Measurements from ENCODE around the gene TCF4. TPM values are rescaled to one million over a fixed set of nuclear protein-coding genes. Genes with fewer than 3 reads are reported as not detected.

TCF4 gene
- total RNA-seq, 5 donors from 2014 or later (not counting 1 experiment from before 2014, with no cell fraction given), result 2.6 to 11.0 (median 6.6) TPM

DNA sequence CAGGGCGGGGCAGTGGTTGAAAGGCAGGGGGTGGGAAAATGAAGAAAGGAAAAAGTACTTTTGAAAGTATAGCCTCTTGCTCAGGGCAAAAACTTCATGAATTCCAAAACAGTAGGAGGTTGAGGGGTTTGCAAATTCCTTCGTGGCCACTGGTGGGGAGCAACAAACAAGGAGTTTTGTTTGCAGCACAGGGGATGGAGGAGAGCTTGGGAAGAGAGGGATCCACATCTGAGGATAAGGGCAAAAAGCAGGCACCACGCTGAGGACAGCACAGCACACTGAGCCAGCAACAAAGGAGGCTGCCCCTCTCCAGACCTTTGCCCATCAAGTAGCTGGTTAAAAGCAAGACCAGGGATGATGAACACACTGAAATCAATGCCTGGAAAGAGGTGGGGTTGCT, 148.9 kb downstream of the TCF4 start:
- Mint-ChIP-seq H3K27ac (no peak overlapping the region), H3K4me3 (no peak overlapping the region), H3K36me3 (no peaks in the 10 kb centered on the region), H3K4me1 (peaks cover 0 to 3% (median 0%) of the 10 kb centered on the region in 3 donors), H3K27me3 (peaks cover 0 to 4% of the 10 kb centered on the region in 2 donors), H3K9me3 (no peaks in the 10 kb centered on the region)
- no peaks in the 10 kb centered on the region for H3K36me3 ChIP-seq (ENCODE audit: control insufficient read depth in 2 of 2, extremely low read depth in 1 of 2, insufficient read depth in 1 of 2, low read length in 1 of 2)
- CTCF ChIA-PET, result no interaction called here
- POLR2A ChIA-PET, result no interaction called here
- WGBS (ENCODE audit: insufficient coverage), result 70% methylated on average over 3 of the region's 3 CpGs
- no peaks in the 10 kb centered on the region for H3K4me1 ChIP-seq (ENCODE audit: control insufficient read depth in 1 of 2, extremely low read depth in 1 of 2, insufficient read depth in 2 of 2, low read length in 2 of 2)
- no peaks in the 10 kb centered on the region for H3K9me3 ChIP-seq
- no peaks in the 10 kb centered on the region for H3K27me3 ChIP-seq (replicated peaks in 1 of 2; ENCODE audit: control insufficient read depth in 2 of 2, extremely low read depth in 1 of 2, insufficient read depth in 2 of 2, low read length in 1 of 2)
- DNase-seq (no peak), ATAC-seq (replicated peaks in 1 of 4) (no peak)
- no peak overlapping the region for H3K4me3 ChIP-seq (ENCODE audit: control insufficient read depth in 1 of 2, extremely low read depth in 1 of 2, low read length in 1 of 2)
- H3K27ac ChIP-seq (ENCODE audit: low read length), result no peak overlapping the region

GRCh38 chr18:55435592-55435991, 152.4 kb downstream of the TCF4 start:
- H3K27ac ChIP-seq (ENCODE audit: low read length), result no peak overlapping the region
- POLR2A ChIA-PET, result no interaction called here
- CTCF ChIA-PET, result interaction anchor here in 1 of 2 donors (0.8 kb wide), 1 partner anchor 95 kb away, joined by 3 read pairs; no protein-coding TSS in a partner anchor
- H3K27me3 Mint-ChIP-seq, result no peaks in the 10 kb centered on the region
- H3K9me3 Mint-ChIP-seq, result no peaks in the 10 kb centered on the region
- H3K27ac Mint-ChIP-seq, result no peak overlapping the region
- WGBS (ENCODE audit: insufficient coverage), result 90% methylated on average over 1 of the region's 1 CpG
- H3K4me1 ChIP-seq (ENCODE audit: control insufficient read depth in 1 of 2, extremely low read depth in 1 of 2, insufficient read depth in 2 of 2, low read length in 2 of 2), result no peaks in the 10 kb centered on the region
- no peaks in the 10 kb centered on the region for H3K9me3 ChIP-seq
- DNase-seq (no peak), ATAC-seq (replicated peaks in 1 of 4) (no peak)
- H3K36me3 ChIP-seq (ENCODE audit: control insufficient read depth in 2 of 2, extremely low read depth in 1 of 2, insufficient read depth in 1 of 2, low read length in 1 of 2), result no peaks in the 10 kb centered on the region
- no peak overlapping the region for H3K4me3 ChIP-seq (ENCODE audit: control insufficient read depth in 1 of 2, extremely low read depth in 1 of 2, low read length in 1 of 2)
- H3K4me3 Mint-ChIP-seq, result no peak overlapping the region
- no peaks in the 10 kb centered on the region for H3K27me3 ChIP-seq (replicated peaks in 1 of 2; ENCODE audit: control insufficient read depth in 2 of 2, extremely low read depth in 1 of 2, insufficient read depth in 2 of 2, low read length in 1 of 2)
- peaks cover 0 to 3% (median 0%) of the 10 kb centered on the region in 3 donors for H3K4me1 Mint-ChIP-seq
- no peaks in the 10 kb centered on the region for H3K36me3 Mint-ChIP-seq

DNA sequence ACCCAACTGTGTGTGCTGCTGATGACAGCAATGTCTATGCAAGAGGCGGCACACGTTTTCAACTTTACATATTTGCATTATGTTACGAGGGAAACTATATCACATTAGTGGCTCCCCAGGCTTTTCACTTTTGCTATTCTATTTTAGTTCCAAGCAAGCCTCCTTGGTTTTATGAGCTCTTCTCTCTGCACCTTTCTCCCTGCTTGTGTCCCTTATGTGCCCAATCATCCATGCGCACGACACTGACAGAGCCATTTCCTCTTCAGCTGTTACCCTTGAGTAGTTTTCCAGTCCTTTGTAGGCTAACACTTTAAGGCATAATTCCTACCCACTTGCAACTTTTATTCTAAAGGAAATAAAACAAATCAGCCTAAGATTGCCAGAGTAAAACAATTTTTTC, 154.3 kb downstream of the TCF4 start:
- H3K27me3 ChIP-seq (replicated peaks in 1 of 2; ENCODE audit: control insufficient read depth in 2 of 2, extremely low read depth in 1 of 2, insufficient read depth in 2 of 2, low read length in 1 of 2), result no peaks in the 10 kb centered on the region
- ATAC-seq (replicated peaks in 1 of 4), result no peak
- CTCF ChIA-PET, result no interaction called here
- no peaks in the 10 kb centered on the region for H3K4me1 ChIP-seq (ENCODE audit: control insufficient read depth in 1 of 2, extremely low read depth in 1 of 2, insufficient read depth in 2 of 2, low read length in 2 of 2)
- H3K9me3 Mint-ChIP-seq, result no peaks in the 10 kb centered on the region
- WGBS (ENCODE audit: insufficient coverage), result 91% methylated on average over 5 of the region's 5 CpGs
- H3K9me3 ChIP-seq, result no peaks in the 10 kb centered on the region
- POLR2A ChIA-PET, result no interaction called here
- no peaks in the 10 kb centered on the region for H3K36me3 Mint-ChIP-seq
- no peaks in the 10 kb centered on the region for H3K27me3 Mint-ChIP-seq
- no peak overlapping the region for H3K27ac ChIP-seq (ENCODE audit: low read length)
- no peak for DNase-seq
- H3K4me3 ChIP-seq (ENCODE audit: control insufficient read depth in 1 of 2, extremely low read depth in 1 of 2, low read length in 1 of 2), result no peak overlapping the region
- no peak overlapping the region for H3K27ac Mint-ChIP-seq
- no peak overlapping the region for H3K4me3 Mint-ChIP-seq
- H3K36me3 ChIP-seq (ENCODE audit: control insufficient read depth in 2 of 2, extremely low read depth in 1 of 2, insufficient read depth in 1 of 2, low read length in 1 of 2), result no peaks in the 10 kb centered on the region
- no peaks in the 10 kb centered on the region for H3K4me1 Mint-ChIP-seq

DNA sequence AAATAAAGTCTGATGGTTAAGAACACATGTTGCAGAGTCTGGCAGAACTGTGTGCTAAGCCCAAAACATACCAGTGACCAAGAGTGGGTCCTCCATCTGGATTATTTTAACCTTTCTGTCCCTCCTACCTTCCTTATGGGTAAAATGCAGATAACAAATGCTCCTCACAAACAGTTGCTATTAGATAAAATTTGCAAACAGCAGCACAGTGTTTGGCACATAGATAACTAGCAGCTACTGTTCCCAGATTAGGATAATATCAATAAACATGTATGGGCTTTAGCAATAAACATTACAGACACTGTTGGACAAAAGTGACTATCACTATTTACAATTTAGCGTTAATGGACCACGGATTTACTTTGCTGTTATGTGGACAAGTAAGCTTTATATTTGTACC, 154.9 kb downstream of the TCF4 start:
- no peaks in the 10 kb centered on the region for H3K27me3 Mint-ChIP-seq
- H3K27ac Mint-ChIP-seq, result no peak overlapping the region
- Histone ChIP-seq H3K27me3 (replicated peaks in 1 of 2; ENCODE audit: control insufficient read depth in 2 of 2, extremely low read depth in 1 of 2, insufficient read depth in 2 of 2, low read length in 1 of 2) (no peaks in the 10 kb centered on the region), H3K9me3 (no peaks in the 10 kb centered on the region), H3K27ac (ENCODE audit: low read length) (no peak overlapping the region), H3K4me3 (ENCODE audit: control insufficient read depth in 1 of 2, extremely low read depth in 1 of 2, low read length in 1 of 2) (no peak overlapping the region), H3K4me1 (ENCODE audit: control insufficient read depth in 1 of 2, extremely low read depth in 1 of 2, insufficient read depth in 2 of 2, low read length in 2 of 2) (no peaks in the 10 kb centered on the region), H3K36me3 (ENCODE audit: control insufficient read depth in 2 of 2, extremely low read depth in 1 of 2, insufficient read depth in 1 of 2, low read length in 1 of 2) (no peaks in the 10 kb centered on the region)
- no peaks in the 10 kb centered on the region for H3K4me1 Mint-ChIP-seq
- ChIA-PET CTCF (no interaction called here), POLR2A (no interaction called here)
- no peaks in the 10 kb centered on the region for H3K36me3 Mint-ChIP-seq
- no CpG with 5 or more reads among the region's 2 CpGs for WGBS (ENCODE audit: insufficient coverage)
- no peaks in the 10 kb centered on the region for H3K9me3 Mint-ChIP-seq
- ATAC-seq (replicated peaks in 1 of 4) (no peak), DNase-seq (no peak)
- no peak overlapping the region for H3K4me3 Mint-ChIP-seq

DNA sequence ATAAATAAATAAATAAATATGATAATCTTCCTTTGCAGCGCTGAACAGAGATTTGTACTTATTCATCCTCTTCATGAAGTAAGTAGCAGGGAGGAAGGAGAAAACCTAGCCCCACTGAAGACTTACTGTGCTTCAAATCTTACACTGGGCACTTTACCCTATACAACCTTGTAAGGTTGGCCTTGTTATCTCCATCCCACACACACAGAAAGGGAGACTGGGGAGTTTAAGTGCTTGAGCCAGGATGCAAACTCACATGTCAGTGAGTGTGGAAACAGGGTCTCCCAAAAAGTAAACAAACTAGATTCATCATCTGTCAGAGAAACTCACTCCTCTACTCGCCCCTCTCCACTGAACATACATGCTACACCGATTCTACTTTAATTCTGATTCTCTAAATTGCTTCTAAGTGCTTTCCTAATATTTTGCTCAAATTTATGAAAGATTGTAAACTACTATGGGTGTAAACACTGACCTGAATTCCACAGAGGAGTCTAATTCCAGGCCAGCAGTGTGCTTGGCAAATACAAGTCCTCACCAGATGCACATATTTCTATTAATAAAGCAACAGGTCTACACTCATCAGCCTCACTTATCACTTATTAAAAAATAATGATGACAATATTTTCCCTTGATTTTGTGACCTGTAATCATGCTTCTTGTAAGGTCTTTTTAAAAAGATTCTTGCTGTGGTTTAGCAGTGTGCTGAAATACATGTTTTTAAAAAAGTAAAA, 155.5 kb downstream of the TCF4 start:
- H3K4me3 ChIP-seq (ENCODE audit: control insufficient read depth in 1 of 2, extremely low read depth in 1 of 2, low read length in 1 of 2), result no peak overlapping the region
- no peaks in the 10 kb centered on the region for H3K27me3 ChIP-seq (replicated peaks in 1 of 2; ENCODE audit: control insufficient read depth in 2 of 2, extremely low read depth in 1 of 2, insufficient read depth in 2 of 2, low read length in 1 of 2)
- ChIA-PET CTCF (no interaction called here), POLR2A (no interaction called here)
- no peaks in the 10 kb centered on the region for H3K4me1 ChIP-seq (ENCODE audit: control insufficient read depth in 1 of 2, extremely low read depth in 1 of 2, insufficient read depth in 2 of 2, low read length in 2 of 2)
- DNase-seq (no peak), ATAC-seq (replicated peaks in 1 of 4) (no peak)
- H3K27ac ChIP-seq (ENCODE audit: low read length), result no peak overlapping the region
- Mint-ChIP-seq H3K4me1 (no peaks in the 10 kb centered on the region), H3K36me3 (no peaks in the 10 kb centered on the region), H3K9me3 (no peaks in the 10 kb centered on the region), H3K27ac (no peak overlapping the region), H3K27me3 (no peaks in the 10 kb centered on the region), H3K4me3 (no peak overlapping the region)
- no peaks in the 10 kb centered on the region for H3K9me3 ChIP-seq
- WGBS (ENCODE audit: insufficient coverage), result no CpG with 5 or more reads among the region's 3 CpGs
- no peaks in the 10 kb centered on the region for H3K36me3 ChIP-seq (ENCODE audit: control insufficient read depth in 2 of 2, extremely low read depth in 1 of 2, insufficient read depth in 1 of 2, low read length in 1 of 2)

- no CpG with 5 or more reads among the region's 2 CpGs for WGBS (ENCODE audit: insufficient coverage)
- Mint-ChIP-seq H3K27ac (no peak overlapping the region), H3K9me3 (no peaks in the 10 kb centered on the region), H3K27me3 (peaks cover 0 to 1% of the 10 kb centered on the region in 2 donors), H3K4me3 (no peak overlapping the region), H3K36me3 (no peaks in the 10 kb centered on the region), H3K4me1 (no peaks in the 10 kb centered on the region)
- ChIA-PET CTCF (no interaction called here), POLR2A (no interaction called here)
- Histone ChIP-seq H3K27ac (ENCODE audit: low read length) (no peak overlapping the region), H3K4me3 (ENCODE audit: control insufficient read depth in 1 of 2, extremely low read depth in 1 of 2, low read length in 1 of 2) (no peak overlapping the region), H3K9me3 (no peaks in the 10 kb centered on the region), H3K27me3 (replicated peaks in 1 of 2; ENCODE audit: control insufficient read depth in 2 of 2, extremely low read depth in 1 of 2, insufficient read depth in 2 of 2, low read length in 1 of 2) (no peaks in the 10 kb centered on the region), H3K36me3 (ENCODE audit: control insufficient read depth in 2 of 2, extremely low read depth in 1 of 2, insufficient read depth in 1 of 2, low read length in 1 of 2) (no peaks in the 10 kb centered on the region), H3K4me1 (ENCODE audit: control insufficient read depth in 1 of 2, extremely low read depth in 1 of 2, insufficient read depth in 2 of 2, low read length in 2 of 2) (no peaks in the 10 kb centered on the region)
- ATAC-seq (replicated peaks in 1 of 4) (no peak), DNase-seq (no peak)
Observed at GRCh38 chr18:55430026-55430425, 158.0 kb downstream of the TCF4 start.

DNA sequence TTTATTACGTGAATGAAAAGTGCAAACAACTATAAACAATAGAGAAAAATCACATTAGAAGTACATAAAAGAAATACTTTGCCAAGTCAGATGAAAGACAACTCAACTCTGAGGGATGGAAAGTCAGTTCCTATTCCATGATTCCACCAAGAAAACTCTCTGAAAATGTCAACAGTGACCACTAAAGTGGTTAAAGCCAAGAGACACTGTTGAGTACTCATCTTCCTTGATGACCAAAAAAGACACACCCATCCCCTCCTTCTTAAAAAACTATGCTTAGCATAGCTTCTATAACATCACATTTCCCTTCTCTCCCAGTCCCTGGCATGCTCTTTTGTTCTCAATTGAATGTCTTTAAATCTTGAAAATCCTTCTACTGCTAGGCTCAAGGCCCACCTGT, 160.0 kb downstream of the TCF4 start:
- no peaks in the 10 kb centered on the region for H3K4me1 ChIP-seq (ENCODE audit: control insufficient read depth in 1 of 2, extremely low read depth in 1 of 2, insufficient read depth in 2 of 2, low read length in 2 of 2)
- H3K9me3 ChIP-seq, result no peaks in the 10 kb centered on the region
- Mint-ChIP-seq H3K27me3 (peaks cover 1 to 6% of the 10 kb centered on the region in 2 donors), H3K36me3 (no peaks in the 10 kb centered on the region), H3K27ac (no peak overlapping the region), H3K4me1 (no peaks in the 10 kb centered on the region), H3K9me3 (no peaks in the 10 kb centered on the region), H3K4me3 (no peak overlapping the region)
- no CpG with 5 or more reads among the region's 1 CpG for WGBS (ENCODE audit: insufficient coverage)
- no peaks in the 10 kb centered on the region for H3K36me3 ChIP-seq (ENCODE audit: control insufficient read depth in 2 of 2, extremely low read depth in 1 of 2, insufficient read depth in 1 of 2, low read length in 1 of 2)
- ChIA-PET POLR2A (no interaction called here), CTCF (no interaction called here)
- no peak overlapping the region for H3K27ac ChIP-seq (ENCODE audit: low read length)
- ATAC-seq (replicated peaks in 1 of 4) (no peak), DNase-seq (no peak)
- H3K4me3 ChIP-seq (ENCODE audit: control insufficient read depth in 1 of 2, extremely low read depth in 1 of 2, low read length in 1 of 2), result no peak overlapping the region
- H3K27me3 ChIP-seq (replicated peaks in 1 of 2; ENCODE audit: control insufficient read depth in 2 of 2, extremely low read depth in 1 of 2, insufficient read depth in 2 of 2, low read length in 1 of 2), result no peaks in the 10 kb centered on the region

Measured in T-cell (primary cell).